Measurements from ENCODE around the gene ADTRP. TPM values are rescaled to one million over a fixed set of nuclear protein-coding genes. Genes with fewer than 3 reads are reported as not detected.

Gene ADTRP
- total RNA-seq, 1 donor from 2014 or later = 1.4 TPM

DNA sequence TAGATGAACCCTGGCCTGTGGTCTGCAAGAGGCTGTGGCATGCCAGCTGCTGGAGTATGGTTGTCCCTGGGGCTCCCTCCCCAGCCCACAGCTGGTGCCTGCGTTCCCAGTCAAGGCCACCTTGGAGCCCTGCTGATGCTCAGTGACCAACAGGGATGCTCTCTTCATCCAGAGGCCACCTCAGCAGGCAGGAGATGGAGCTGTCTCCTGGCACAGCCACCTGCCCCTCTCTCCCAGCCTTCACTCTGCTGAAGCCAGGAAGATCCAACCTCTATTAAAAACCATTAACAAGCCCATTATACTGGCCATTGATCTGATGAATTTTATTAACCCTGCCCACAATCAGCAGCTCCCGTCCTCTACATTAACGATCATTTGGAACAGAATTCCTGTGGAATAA, 40.4 kb downstream of the ADTRP start:
- Mint-ChIP-seq H3K9me3 (no peaks in the 10 kb centered on the region), H3K4me1 (ENCODE audit: unreplicated experiment) (peaks cover 35% of the 10 kb centered on the region), H3K4me3 (no peak overlapping the region), H3K36me3 (no peaks in the 10 kb centered on the region), H3K27me3 (peaks cover 3% of the 10 kb centered on the region), H3K27ac (no peak overlapping the region)
- DNase-seq (ENCODE audit: extremely low spot score, unreplicated experiment) = no peak
- TF ChIP-seq, protein P1, sequence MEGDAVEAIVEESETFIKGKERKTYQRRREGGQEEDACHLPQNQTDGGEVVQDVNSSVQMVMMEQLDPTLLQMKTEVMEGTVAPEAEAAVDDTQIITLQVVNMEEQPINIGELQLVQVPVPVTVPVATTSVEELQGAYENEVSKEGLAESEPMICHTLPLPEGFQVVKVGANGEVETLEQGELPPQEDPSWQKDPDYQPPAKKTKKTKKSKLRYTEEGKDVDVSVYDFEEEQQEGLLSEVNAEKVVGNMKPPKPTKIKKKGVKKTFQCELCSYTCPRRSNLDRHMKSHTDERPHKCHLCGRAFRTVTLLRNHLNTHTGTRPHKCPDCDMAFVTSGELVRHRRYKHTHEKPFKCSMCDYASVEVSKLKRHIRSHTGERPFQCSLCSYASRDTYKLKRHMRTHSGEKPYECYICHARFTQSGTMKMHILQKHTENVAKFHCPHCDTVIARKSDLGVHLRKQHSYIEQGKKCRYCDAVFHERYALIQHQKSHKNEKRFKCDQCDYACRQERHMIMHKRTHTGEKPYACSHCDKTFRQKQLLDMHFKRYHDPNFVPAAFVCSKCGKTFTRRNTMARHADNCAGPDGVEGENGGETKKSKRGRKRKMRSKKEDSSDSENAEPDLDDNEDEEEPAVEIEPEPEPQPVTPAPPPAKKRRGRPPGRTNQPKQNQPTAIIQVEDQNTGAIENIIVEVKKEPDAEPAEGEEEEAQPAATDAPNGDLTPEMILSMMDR (conservative IDR thresholded peaks at IDR 0.05) = no peak

DNA sequence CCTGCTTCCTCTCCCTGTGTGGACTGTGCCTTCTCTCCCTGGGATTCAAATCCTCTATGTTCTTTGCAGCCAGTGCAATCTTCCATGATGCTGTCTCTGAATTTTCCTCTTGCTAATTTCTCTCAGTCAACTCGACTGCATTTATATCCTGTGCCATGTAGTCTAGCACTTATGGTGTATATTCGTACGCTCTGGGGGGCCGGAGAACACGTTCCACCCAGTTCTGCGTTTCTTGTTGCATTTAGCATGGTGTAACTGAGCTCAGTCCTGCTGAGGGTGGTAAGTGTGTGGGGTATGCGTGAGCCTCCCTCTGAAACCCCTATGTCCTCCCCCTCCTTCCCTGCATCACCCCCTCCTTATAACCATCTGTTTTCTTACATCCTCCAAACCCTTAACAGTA, 42.0 kb downstream of the ADTRP start:
- TF ChIP-seq, protein P1 (conservative IDR thresholded peaks at IDR 0.05) = no peak
- Mint-ChIP-seq H3K4me1 (ENCODE audit: unreplicated experiment) (peaks cover 27% of the 10 kb centered on the region), H3K9me3 (no peaks in the 10 kb centered on the region), H3K27me3 (peaks cover 3% of the 10 kb centered on the region), H3K4me3 (no peak overlapping the region), H3K36me3 (no peaks in the 10 kb centered on the region), H3K27ac (no peak overlapping the region)
- no peak for DNase-seq (ENCODE audit: extremely low spot score, unreplicated experiment)

DNA sequence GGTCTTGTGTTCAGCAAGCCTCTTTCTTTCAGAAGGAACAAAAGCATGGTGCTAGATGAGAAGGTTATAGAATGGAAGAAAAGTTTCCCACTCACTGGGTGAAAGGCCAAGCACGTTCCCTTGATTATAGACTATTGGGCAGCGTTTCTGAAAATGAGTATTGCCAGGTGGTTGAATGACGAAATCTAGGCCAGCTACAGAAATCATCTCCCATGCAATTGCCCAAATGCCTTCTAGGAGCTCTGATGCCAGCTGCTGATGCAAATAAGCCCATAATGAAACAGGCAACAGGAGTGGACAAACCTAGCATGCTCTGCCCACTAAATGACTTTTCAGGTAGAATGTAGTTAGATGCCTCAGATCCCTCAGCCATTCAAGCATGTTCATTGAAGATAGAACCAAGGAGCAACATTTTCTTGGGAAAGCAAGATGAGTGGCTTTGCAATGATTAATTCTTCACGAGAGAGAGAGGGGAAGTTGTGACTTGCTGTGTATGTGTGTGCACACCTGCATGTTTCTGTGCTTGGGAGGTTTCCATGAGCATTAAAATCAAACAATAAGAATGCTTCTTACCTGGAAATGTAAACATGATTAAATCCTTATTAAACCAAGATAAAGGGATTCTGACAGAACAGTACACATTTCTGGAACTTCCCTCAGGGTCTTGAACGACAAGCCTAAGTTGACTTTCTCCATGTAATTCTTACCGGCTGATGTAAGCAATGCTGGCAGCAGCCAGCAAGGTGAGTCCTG, 43.6 kb downstream of the ADTRP start:
- Mint-ChIP-seq H3K9me3 (no peaks in the 10 kb centered on the region), H3K27me3 (peaks cover 3% of the 10 kb centered on the region), H3K4me1 (ENCODE audit: unreplicated experiment) (peaks cover 32% of the 10 kb centered on the region), H3K36me3 (no peaks in the 10 kb centered on the region), H3K4me3 (no peak overlapping the region), H3K27ac (no peak overlapping the region)
- TF ChIP-seq, protein P1 (conservative IDR thresholded peaks at IDR 0.05) = no peak
- DNase-seq (ENCODE audit: extremely low spot score, unreplicated experiment) = no peak

DNA sequence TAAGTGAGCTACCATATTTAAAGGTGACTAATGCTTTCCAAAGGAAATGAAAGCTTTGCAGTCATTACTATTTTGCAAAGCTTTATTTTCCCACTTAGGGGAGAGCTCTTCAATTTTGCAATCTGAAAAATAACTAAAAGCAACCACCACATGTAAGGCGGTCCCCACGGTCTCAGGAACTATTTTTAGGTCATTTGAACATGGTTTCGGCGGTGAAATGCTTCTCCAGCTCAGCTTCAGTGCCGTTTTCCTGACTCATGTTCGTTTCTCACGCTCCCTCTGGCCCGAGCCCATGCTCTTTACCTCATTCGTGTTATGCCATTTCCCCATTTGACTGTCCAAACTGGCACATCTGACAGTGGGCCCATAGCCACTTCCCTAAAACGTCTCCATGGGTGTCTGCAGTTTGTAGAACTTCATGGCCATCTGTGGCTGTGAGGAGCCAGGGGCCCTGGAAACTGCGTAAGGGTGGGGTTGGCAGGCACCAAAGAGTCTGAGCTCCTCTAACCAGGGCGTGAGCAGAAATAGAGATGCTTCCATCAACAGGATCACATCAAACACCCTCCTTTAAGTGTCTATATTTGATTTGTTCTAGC, 46.5 kb downstream of the ADTRP start:
- peaks cover 25% of the 10 kb centered on the region for H3K4me1 Mint-ChIP-seq (ENCODE audit: unreplicated experiment)
- no peaks in the 10 kb centered on the region for H3K9me3 Mint-ChIP-seq
- H3K27ac Mint-ChIP-seq = no peak overlapping the region
- peaks cover 3% of the 10 kb centered on the region for H3K27me3 Mint-ChIP-seq
- TF ChIP-seq, protein P1 (conservative IDR thresholded peaks at IDR 0.05) = no peak
- DNase-seq (ENCODE audit: extremely low spot score, unreplicated experiment) = no peak
- no peaks in the 10 kb centered on the region for H3K36me3 Mint-ChIP-seq
- no peak overlapping the region for H3K4me3 Mint-ChIP-seq

DNA sequence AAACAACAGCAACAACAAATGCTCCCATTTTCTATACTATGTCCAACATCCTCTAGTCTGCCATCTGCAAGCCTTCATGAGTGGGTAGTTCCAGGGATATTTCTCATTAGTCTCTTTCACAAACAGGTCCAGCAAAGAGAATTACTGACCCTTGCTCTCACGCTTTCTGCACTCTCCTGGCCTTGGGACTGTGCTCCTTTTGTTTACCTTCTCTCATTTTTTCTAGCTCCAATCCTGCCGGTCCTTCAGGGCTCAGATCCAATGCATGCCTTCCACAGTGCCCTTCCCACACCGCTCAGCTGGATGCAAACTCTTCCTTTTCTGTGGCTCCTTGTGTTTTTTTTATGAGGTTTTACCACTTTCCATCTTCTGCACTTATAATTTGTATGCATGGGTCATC, 47.2 kb downstream of the ADTRP start:
- Mint-ChIP-seq H3K36me3 (no peaks in the 10 kb centered on the region), H3K4me1 (ENCODE audit: unreplicated experiment) (peaks cover 19% of the 10 kb centered on the region), H3K9me3 (no peaks in the 10 kb centered on the region), H3K27me3 (peaks cover 3% of the 10 kb centered on the region), H3K4me3 (no peak overlapping the region), H3K27ac (peak overlapping the region; percentile 29)
- TF ChIP-seq, protein P1 (conservative IDR thresholded peaks at IDR 0.05) = no peak
- no peak for DNase-seq (ENCODE audit: extremely low spot score, unreplicated experiment)

Data from type B pancreatic cell (in vitro differentiated cells).